Cardiac fibroblast (primary cell): ENCODE results near the gene RASGEF1B.

Experiments used
- DNase-seq, 2 donors: peaks; one replicate each; pipeline versions ENCODE4 v3.0.0 to v3.0.0-alpha.2; 2010; ENCODE audit warnings: low read depth in 2 of 2
- H3K4me3 ChIP-seq, 2 donors: replicated peaks in 1 of 2; 1 replicate in 1 of 2; 2 replicates in 1 of 2; pipeline ENCODE4 v1.5.1; 2011; ENCODE audit warnings: low read depth in 2 of 2, low read length in 2 of 2, mild to moderate bottlenecking in 2 of 2, moderate library complexity in 1 of 2
- TF ChIP-seq, protein P1 (sequence below): IDR thresholded peaks from one replicate; pipeline ENCODE4 v1.5.1; 2011; ENCODE audit warnings: low read depth, mild to moderate bottlenecking, low read length, inconsistent platforms

The RASGEF1B gene

DNA sequence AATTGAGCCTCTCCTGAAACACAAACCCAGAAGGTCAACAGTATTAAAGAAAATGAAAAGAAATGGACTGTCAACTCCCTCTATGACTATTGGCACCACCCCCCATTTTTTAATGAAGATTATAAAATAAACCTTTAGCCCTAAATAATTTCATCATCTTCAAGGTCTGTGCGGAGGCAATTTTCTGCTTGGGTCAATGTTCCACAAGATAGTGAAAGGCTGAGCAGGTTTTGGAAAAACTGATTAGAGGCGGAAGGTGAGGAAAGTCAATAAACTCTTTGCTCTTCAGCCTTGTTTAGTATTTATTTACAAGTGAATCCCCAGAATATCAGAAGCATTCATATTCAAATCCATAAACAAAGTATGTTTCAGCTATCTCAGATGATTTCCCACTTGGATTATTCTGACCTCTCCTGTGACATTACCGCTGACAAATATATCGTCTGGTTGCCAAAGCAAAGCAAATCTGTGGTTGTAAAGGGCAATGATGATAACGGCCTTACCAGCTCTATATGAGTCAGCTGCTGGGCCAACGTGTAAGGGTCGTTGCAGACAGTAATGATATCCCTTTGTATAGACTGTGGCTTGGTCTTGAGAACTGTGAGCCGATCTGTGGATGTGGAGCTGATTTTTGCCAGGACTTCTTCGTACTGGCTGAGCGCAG lies 24.0 kb downstream of the RASGEF1B start:
- no peak for DNase-seq
- no peak overlapping the region for H3K4me3 ChIP-seq
- TF ChIP-seq, protein P1, sequence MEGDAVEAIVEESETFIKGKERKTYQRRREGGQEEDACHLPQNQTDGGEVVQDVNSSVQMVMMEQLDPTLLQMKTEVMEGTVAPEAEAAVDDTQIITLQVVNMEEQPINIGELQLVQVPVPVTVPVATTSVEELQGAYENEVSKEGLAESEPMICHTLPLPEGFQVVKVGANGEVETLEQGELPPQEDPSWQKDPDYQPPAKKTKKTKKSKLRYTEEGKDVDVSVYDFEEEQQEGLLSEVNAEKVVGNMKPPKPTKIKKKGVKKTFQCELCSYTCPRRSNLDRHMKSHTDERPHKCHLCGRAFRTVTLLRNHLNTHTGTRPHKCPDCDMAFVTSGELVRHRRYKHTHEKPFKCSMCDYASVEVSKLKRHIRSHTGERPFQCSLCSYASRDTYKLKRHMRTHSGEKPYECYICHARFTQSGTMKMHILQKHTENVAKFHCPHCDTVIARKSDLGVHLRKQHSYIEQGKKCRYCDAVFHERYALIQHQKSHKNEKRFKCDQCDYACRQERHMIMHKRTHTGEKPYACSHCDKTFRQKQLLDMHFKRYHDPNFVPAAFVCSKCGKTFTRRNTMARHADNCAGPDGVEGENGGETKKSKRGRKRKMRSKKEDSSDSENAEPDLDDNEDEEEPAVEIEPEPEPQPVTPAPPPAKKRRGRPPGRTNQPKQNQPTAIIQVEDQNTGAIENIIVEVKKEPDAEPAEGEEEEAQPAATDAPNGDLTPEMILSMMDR = no peak

DNA sequence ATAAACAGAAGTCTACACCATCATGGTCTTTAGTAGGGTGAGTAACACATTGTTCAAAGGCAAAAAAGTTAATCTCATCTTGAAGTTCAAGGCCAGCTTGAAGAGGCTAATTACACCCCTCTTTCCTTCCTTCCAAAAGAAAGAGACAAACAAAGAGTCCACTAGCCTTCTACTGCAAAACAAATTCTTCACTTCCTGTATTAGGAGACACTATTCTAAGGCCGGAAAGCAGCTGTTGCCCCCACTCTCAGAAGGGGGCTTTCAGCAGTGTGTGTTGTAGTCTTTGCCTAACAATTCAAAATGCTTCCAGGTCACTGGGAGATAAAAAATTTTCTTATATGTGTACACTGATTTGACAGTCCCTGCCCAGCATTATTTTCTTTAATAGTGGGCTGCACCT lies 25.1 kb downstream of the RASGEF1B start:
- no peak overlapping the region for H3K4me3 ChIP-seq
- DNase-seq = no peak
- TF ChIP-seq, protein P1 = no peak

GRCh38 chr4:81445196-81445595 lies 26.5 kb downstream of the RASGEF1B start:
- TF ChIP-seq, protein P1 = no peak
- H3K4me3 ChIP-seq = no peak overlapping the region
- no peak for DNase-seq

- no peak for DNase-seq
- no peak overlapping the region for H3K4me3 ChIP-seq
- TF ChIP-seq, protein P1 = no peak
Measured at GRCh38 chr4:81442484-81443085, 29.1 kb downstream of the RASGEF1B start.

- TF ChIP-seq, protein P1 = no peak
- no peak for DNase-seq
- no peak overlapping the region for H3K4me3 ChIP-seq
Measured at GRCh38 chr4:81440949-81441348, 30.8 kb downstream of the RASGEF1B start.

DNA sequence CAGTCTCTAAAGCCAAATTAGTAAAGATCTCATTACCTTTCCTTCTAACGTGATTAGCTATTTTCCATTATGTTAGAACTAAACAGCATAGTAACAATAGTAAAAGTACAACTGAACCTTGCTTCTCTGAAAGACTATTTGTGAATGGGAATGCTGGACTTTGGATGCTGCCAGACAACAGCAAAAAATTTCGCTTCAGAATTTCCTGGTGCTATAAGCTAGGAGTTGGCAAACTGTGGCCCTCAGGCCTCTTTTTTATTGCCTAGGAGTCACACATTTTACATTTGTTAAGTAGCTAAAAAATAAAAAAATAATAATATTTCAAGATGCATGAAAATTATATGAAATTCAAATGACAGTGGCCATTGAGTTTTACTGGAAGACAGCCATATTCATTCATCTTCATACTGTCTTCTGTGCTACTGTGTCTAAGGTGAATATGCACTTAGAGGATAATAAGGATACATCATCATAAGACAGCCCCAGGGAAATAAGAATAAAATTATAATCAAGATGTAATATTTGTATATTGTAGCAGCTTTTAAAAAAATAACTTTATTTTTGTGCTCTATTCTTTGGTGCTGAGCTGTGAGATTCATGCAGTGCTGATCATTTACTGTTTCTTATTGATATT lies 34.6 kb downstream of the RASGEF1B start:
- DNase-seq = no peak

More for the DNA sequence above, 34.6 kb downstream of the RASGEF1B start:
- TF ChIP-seq, protein P1 = no peak
- H3K4me3 ChIP-seq = no peak overlapping the region
